CD4-positive, alpha-beta T cell (primary cell): ENCODE measurements around the gene R3HDM2. TPM values are rescaled to one million over a fixed set of nuclear protein-coding genes. Genes with fewer than 3 reads are reported as not detected.

Experiments used
- ATAC-seq: fragments of 200-7000 bp; cut with Tn5 transposase; one replicate; pipeline ENCODE4 v1.10.0; 2022; ENCODE audit warnings: mild to moderate bottlenecking; ENCODE audit not compliant: poor library complexity
- CTCF ChIA-PET: fragments of 350-600 bp; sonication (Branson Sonifier 250); formaldehyde crosslinking; loops from one replicate; lab custom pipeline; 2021; ENCODE audit warnings: antibody characterized with exemption, inconsistent platforms; lab: Charles Lee
- POLR2A ChIA-PET: fragments of 350-600 bp; sonication (Branson Sonifier 250); formaldehyde crosslinking; loops from one replicate; lab custom pipeline; 2021; ENCODE audit warnings: antibody characterized with exemption, inconsistent platforms; lab: Charles Lee
- DNase-seq, 14 experiments: peaks; one replicate each; pipeline ENCODE4 v3.0.0-alpha.2; 2013 to 2020; ENCODE audit warnings: mixed read lengths in 2 of 14
- H3K27ac ChIP-seq, 2 donors: one replicate each; pipeline versions ENCODE4 v1.5.1 to v1.7.0; 2013; ENCODE audit warnings: low read length in 2 of 2, low read depth in 1 of 2, mild to moderate bottlenecking in 1 of 2
- H3K27me3 ChIP-seq, 2 experiments: 1 replicate in 1 of 2; 2 replicates in 1 of 2; pipeline versions ENCODE4 v1.6.1 to v1.7.0; 2013; ENCODE audit warnings: low read length in 2 of 2, control low read depth in 1 of 2, mild to moderate bottlenecking in 1 of 2, moderate library complexity in 1 of 2; ENCODE audit not compliant: insufficient read depth in 2 of 2, control insufficient read depth in 1 of 2
- H3K36me3 ChIP-seq: one replicate; pipeline ENCODE4 v1.6.1; 2013; ENCODE audit warnings: low read length, control low read depth; ENCODE audit not compliant: insufficient read depth
- H3K4me1 ChIP-seq: one replicate; pipeline ENCODE4 v1.6.1; 2013; ENCODE audit warnings: low read length, control low read depth; ENCODE audit not compliant: insufficient read depth
- H3K4me3 ChIP-seq: one replicate; pipeline ENCODE4 v1.5.1; 2013; ENCODE audit warnings: mild to moderate bottlenecking, low read length, moderate library complexity
- H3K9me3 ChIP-seq, 2 experiments: 1 replicate in 1 of 2; 2 replicates in 1 of 2; pipeline versions ENCODE4 v1.6.1 to v1.7.0; 2013; ENCODE audit warnings: low read length in 2 of 2, mild to moderate bottlenecking in 2 of 2, control low read depth in 1 of 2, moderate library complexity in 1 of 2; ENCODE audit not compliant: control insufficient read depth in 1 of 2, insufficient read depth in 1 of 2
- H3K27ac Mint-ChIP-seq: one replicate; pipeline ENCODE4 v1.8.0; 2020; ENCODE audit warnings: mixed read lengths
- H3K27me3 Mint-ChIP-seq: one replicate; pipeline ENCODE4 v1.8.0; 2021; ENCODE audit warnings: mixed read lengths
- H3K36me3 Mint-ChIP-seq: one replicate; pipeline ENCODE4 v1.8.0; 2021; ENCODE audit warnings: low read depth, mixed read lengths
- H3K4me1 Mint-ChIP-seq: one replicate; pipeline ENCODE4 v1.8.0; 2021; ENCODE audit warnings: low read depth, mixed read lengths
- H3K4me3 Mint-ChIP-seq: one replicate; pipeline ENCODE4 v1.8.0; 2020; ENCODE audit warnings: mild to moderate bottlenecking, mixed read lengths
- H3K9me3 Mint-ChIP-seq: one replicate; pipeline ENCODE4 v1.8.0; 2020; ENCODE audit warnings: mixed read lengths
- CTCF ChIP-seq: fragments of 200-600 bp; IDR thresholded peaks from one replicate; pipeline ENCODE4 v1.8.0; 2022; ENCODE audit warnings: antibody characterized with exemption, mild to moderate bottlenecking
- intact Hi-C, 2 experiments: fragments of 100-400 bp; cut with DNase I in 1 of 2; cut with micrococcal nuclease in 1 of 2; formaldehyde crosslinking; loops; one replicate each; pipeline versions ENCODE4 v1.15.1 to v1.9.0; 2023 to 2025; cut with DNase I, micrococcal nuclease
- total RNA-seq, 174 experiments: library from RNA in 2 of 174; stranded (reverse) in 2 of 174; gene quantifications; one replicate each; pipeline ENCODE4 v1.2.3 and lab custom pipeline; 2021 to 2026

R3HDM2 gene
- total RNA-seq, 2 experiments from 2014 or later: 106 to 115 TPM

DNA sequence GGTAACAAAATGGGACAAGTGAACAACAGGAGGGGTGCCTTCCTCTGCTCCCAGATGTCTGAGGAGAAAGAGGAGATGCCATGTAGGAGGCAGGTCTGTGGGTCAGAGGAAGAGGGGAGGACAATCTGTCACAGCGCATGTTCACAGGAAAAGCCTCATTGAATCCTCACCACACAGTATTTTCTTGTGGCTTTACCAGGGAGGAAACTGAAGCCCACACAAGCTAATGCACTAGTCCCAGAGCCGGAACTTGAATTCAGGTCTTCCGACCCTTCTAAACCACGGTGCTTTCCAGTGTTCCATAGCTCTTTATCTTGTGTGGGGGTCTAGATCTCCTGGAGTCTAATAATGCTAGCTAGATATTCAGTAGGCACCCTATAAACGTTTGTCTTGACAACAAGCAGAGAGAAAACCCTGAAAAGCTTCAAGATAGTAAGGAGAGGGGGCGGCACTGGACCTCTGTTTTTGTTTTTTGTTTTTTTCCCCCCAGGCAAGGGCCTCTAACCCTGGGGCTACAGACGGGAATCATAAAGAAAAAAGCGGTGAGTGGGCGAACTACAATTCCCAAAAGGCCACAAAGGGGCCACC, 201.7 kb downstream of the R3HDM2 start:
- Mint-ChIP-seq H3K27ac (peak overlapping the region; percentile 76), H3K4me1 (peaks cover 58% of the 10 kb centered on the region), H3K27me3 (peaks cover 36% of the 10 kb centered on the region), H3K9me3 (no peaks in the 10 kb centered on the region), H3K36me3 (peaks cover 41% of the 10 kb centered on the region), H3K4me3 (peak overlapping the region; percentile 93)
- Histone ChIP-seq H3K27me3 (peaks cover 22 to 30% of the 10 kb centered on the region in 2 experiments), H3K4me1 (peaks cover 69% of the 10 kb centered on the region), H3K27ac (peak overlapping the region in 1 of 2 donors; percentile 35), H3K36me3 (peaks cover 32% of the 10 kb centered on the region), H3K9me3 (peaks cover 0 to 18% of the 10 kb centered on the region in 2 experiments), H3K4me3 (peak overlapping the region; percentile 98)
- ChIA-PET POLR2A (interaction anchor here (1.0 to 2.7 kb wide), 9 partner anchors 10 to 232 kb away, joined by 3 to 48 read pairs (median 6); partner anchors contain the start of genes NXPH4 and STAT6), CTCF (interaction anchor here (2.2 to 8.3 kb wide), 3 partner anchors 9 to 15 kb away, joined by 21 to 127 read pairs (median 24); a partner anchor contains a TSS)
- peak in 3 of 14 experiments; percentile 59 to 65 (median 64) for DNase-seq
- no peak for TF ChIP-seq CTCF
- ATAC-seq: peak; percentile 14
- intact Hi-C loops: loop anchor here in 1 of 2 experiments (1.0 kb wide), 1 partner anchor 10 kb away; no protein-coding TSS in a partner anchor

- H3K9me3 ChIP-seq: peaks cover 0 to 27% of the 10 kb centered on the region in 2 experiments
- Mint-ChIP-seq H3K36me3 (peaks cover 26% of the 10 kb centered on the region), H3K9me3 (no peaks in the 10 kb centered on the region), H3K27me3 (peaks cover 52% of the 10 kb centered on the region), H3K4me1 (peaks cover 61% of the 10 kb centered on the region), H3K27ac (no peak overlapping the region), H3K4me3 (peak overlapping the region; percentile 36)
- H3K27ac ChIP-seq: no peak overlapping the region
- peaks cover 70% of the 10 kb centered on the region for H3K4me1 ChIP-seq
- H3K27me3 ChIP-seq: peaks cover 38 to 46% of the 10 kb centered on the region in 2 experiments
- DNase-seq (no peak), ATAC-seq (no peak)
- peaks cover 16% of the 10 kb centered on the region for H3K36me3 ChIP-seq
- TF ChIP-seq CTCF: no peak
- intact Hi-C loops: no loop called here
- H3K4me3 ChIP-seq: no peak overlapping the region
- ChIA-PET POLR2A (interaction anchor here (0.9 to 2.5 kb wide), 5 partner anchors 11 to 117 kb away, joined by 3 to 13 read pairs (median 5); partner anchors contain the start of genes NXPH4 and STAT6), CTCF (interaction anchor here (2.1 to 8.3 kb wide), 4 partner anchors 11 to 16 kb away, joined by 8 to 127 read pairs (median 12); partner anchors contain the start of gene NXPH4)
Measured at GRCh38 chr12:57227315-57228115, 203.3 kb downstream of the R3HDM2 start.

DNA sequence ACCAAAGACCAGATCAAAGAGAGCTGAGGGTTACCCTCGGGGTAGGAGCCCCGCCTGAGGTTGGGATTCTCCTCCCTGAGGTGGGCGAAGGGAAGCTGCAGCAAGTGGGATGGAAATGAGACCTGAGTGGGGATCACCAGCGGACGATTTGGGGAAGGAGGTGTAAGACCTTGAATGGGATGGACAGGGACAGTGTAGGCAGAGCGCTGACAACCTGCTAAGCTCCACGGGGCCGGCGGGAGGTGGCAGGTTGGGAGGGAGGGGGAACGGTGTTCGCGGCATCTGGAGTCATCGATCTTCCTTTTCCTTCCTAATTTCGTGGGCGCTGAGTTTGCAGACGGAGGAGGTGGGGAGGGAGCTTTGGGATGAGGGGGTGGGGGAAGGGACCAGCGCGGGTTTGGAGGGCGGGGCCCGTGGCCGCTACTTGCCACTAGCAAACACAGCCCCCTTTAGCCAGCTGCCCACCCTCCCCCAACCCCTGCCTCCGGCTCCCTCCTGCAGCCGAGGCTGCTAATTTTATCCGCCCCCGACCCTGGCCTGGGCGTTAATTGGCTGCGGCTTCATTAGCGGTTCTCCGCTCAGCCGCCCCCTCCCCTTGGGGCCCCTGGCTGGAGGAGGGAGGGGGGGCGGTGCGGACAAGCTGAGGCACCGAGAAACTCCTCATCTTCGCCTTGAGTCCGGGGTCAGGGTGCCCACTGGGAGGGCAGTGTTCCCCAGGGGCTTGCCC, 204.1 kb downstream of the R3HDM2 start:
- H3K27me3 ChIP-seq: peaks cover 46 to 54% of the 10 kb centered on the region in 2 experiments
- no peak overlapping the region for H3K27ac ChIP-seq
- Mint-ChIP-seq H3K4me1 (peaks cover 69% of the 10 kb centered on the region), H3K27me3 (peaks cover 60% of the 10 kb centered on the region), H3K9me3 (no peaks in the 10 kb centered on the region), H3K27ac (no peak overlapping the region), H3K4me3 (peak overlapping the region; percentile 38), H3K36me3 (peaks cover 19% of the 10 kb centered on the region)
- DNase-seq (no peak), ATAC-seq (no peak)
- no peak overlapping the region for H3K4me3 ChIP-seq
- CTCF ChIA-PET: interaction anchor here (2.1 to 8.3 kb wide), 5 partner anchors 11 to 17 kb away, joined by 8 to 127 read pairs (median 12); partner anchors contain the start of gene NXPH4
- intact Hi-C loops: no loop called here
- H3K9me3 ChIP-seq: peaks cover 0 to 27% of the 10 kb centered on the region in 2 experiments
- H3K36me3 ChIP-seq: peaks cover 9% of the 10 kb centered on the region
- H3K4me1 ChIP-seq: peaks cover 71% of the 10 kb centered on the region
- no peak for TF ChIP-seq CTCF
- POLR2A ChIA-PET: interaction anchor here (0.6 to 2.5 kb wide), 7 partner anchors 10 to 482 kb away, joined by 3 to 13 read pairs (median 5); partner anchors contain the start of genes NXPH4 and STAT6
